Astrocyte of the spinal cord (primary cell): ENCODE results near the gene OR5K1.

Experiments
- DNase-seq: peaks from one replicate; pipeline ENCODE4 v3.0.0; 2011; ENCODE audit warnings: low read depth, low spot score
- H3K4me3 ChIP-seq: 2 replicates; pipeline ENCODE4 v1.5.1; 2011; ENCODE audit warnings: low read depth, mild to moderate bottlenecking, low read length, moderate library complexity
- in situ Hi-C: cut with HindIII; loops from 2 replicates; pipeline ENCODE4 v1.10.0; 2017; ENCODE audit warnings: low sequenced_read_pairs
- TF ChIP-seq, protein P1 (sequence below): IDR thresholded peaks from 2 replicates; pipeline ENCODE4 v1.5.1; 2012; ENCODE audit warnings: low read depth, mild to moderate bottlenecking, low read length, inconsistent platforms

Gene OR5K1

DNA sequence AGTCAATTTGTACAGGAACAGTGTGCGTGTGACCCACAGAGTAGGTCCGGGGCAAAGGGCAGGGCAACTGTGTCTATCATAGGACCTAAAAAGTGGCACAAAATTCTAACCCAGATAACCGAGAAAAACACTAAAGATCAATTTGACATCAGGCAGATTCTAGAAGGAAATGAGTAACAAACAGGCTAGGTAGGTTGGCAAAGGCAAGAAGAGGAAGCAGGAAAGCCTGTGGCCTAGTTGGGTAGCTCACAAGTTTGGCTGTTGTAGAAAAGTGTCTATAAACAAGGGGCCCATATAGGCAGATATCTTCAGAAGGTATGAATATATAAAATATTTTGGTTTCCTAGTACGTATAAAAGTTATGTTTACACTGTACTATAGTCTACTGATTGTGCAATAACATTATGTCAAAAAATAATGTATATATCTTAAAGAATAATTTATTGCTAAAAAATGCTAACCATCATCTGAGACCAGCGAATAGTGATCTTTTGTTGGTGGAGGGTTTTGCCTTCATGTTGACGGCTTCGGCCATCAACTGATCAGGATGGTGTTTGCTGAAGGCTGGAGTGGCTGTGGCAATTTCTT, 13.3 kb upstream of the OR5K1 start:
- in situ Hi-C loops, result no loop called here
- no peak overlapping the region for H3K4me3 ChIP-seq
- TF ChIP-seq, protein P1, sequence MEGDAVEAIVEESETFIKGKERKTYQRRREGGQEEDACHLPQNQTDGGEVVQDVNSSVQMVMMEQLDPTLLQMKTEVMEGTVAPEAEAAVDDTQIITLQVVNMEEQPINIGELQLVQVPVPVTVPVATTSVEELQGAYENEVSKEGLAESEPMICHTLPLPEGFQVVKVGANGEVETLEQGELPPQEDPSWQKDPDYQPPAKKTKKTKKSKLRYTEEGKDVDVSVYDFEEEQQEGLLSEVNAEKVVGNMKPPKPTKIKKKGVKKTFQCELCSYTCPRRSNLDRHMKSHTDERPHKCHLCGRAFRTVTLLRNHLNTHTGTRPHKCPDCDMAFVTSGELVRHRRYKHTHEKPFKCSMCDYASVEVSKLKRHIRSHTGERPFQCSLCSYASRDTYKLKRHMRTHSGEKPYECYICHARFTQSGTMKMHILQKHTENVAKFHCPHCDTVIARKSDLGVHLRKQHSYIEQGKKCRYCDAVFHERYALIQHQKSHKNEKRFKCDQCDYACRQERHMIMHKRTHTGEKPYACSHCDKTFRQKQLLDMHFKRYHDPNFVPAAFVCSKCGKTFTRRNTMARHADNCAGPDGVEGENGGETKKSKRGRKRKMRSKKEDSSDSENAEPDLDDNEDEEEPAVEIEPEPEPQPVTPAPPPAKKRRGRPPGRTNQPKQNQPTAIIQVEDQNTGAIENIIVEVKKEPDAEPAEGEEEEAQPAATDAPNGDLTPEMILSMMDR, result no peak
- DNase-seq, result no peak

DNA sequence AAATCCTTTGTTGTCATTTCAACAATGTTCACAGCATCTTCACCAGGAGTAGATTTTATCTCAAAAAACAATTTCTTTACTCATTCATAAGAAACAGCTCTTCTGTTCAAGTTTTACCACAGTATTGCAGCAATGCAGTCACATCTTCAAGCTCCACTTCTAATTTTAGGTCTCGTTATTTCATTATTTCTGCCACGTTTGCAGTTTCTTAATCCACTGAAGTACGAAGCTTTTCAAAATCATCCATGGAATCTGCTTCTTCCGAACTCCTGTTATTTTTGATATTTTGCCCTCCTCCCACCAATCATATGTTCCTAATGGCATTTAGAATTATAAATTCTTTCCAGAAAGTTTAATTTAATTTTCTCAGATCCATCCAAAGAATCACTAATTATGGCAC, 12.6 kb upstream of the OR5K1 start:
- no peak overlapping the region for H3K4me3 ChIP-seq
- TF ChIP-seq, protein P1, result no peak
- no peak for DNase-seq
- in situ Hi-C loops, result no loop called here

DNA sequence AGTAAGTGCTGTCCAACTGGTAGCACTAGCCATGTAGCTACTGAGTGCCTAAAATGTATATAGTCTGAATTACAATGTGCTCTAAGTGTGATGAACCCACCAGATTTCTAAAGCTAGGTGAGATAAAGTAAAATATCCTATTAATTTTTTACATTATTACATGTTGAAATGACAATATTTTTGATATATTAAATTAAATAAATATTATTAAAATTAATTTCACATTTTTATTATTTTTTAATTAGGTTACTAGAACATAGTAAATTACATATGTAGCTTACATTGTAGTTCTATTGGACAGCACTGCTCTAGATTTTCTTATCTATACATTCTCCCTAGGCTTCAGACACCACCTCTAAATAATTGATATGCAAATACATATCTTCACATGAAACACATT, 9.2 kb upstream of the OR5K1 start:
- in situ Hi-C loops, result no loop called here
- H3K4me3 ChIP-seq, result no peak overlapping the region
- no peak for DNase-seq
- TF ChIP-seq, protein P1, result no peak

DNA sequence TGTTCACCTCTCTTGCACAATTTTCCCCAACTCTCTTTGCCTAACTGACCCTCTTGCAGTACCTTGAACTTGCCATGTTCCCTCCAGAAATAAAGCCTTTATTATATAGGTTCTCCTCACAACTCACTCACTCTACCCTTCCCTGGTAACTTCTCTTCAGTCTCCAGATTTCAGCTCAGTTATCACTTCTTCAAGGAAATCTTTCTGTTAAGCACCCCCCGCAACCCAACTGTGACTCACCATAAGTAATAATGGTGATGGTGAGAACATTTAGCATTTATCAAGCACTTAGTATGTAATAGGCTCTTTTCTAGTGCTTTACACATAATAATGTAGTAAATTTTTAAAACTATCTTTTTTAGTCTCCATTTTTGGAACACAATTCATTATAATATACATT, 8.1 kb upstream of the OR5K1 start:
- TF ChIP-seq, protein P1, result no peak
- H3K4me3 ChIP-seq, result no peak overlapping the region
- in situ Hi-C loops, result no loop called here
- no peak for DNase-seq

DNA sequence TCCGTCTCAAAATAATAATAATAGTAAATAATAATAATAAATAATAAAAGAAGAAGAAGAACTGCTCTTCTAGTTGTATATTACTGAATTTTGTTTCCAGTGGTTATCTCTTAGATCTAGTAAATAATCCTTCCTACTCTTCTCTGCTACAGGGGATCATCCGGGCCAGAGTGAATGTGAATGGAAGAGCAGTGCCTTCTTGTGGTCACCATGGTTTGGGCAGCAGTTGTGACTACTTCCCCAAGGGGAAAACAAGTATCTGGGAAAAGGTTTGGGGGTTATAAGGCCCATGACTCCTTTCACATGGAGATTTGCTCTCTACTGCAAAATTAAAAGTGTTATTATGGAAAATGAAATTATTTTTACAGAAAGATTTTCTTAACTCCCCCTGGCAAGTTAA, 5.5 kb upstream of the OR5K1 start:
- TF ChIP-seq, protein P1, result no peak
- DNase-seq, result no peak
- in situ Hi-C loops, result no loop called here
- H3K4me3 ChIP-seq, result no peak overlapping the region

DNA sequence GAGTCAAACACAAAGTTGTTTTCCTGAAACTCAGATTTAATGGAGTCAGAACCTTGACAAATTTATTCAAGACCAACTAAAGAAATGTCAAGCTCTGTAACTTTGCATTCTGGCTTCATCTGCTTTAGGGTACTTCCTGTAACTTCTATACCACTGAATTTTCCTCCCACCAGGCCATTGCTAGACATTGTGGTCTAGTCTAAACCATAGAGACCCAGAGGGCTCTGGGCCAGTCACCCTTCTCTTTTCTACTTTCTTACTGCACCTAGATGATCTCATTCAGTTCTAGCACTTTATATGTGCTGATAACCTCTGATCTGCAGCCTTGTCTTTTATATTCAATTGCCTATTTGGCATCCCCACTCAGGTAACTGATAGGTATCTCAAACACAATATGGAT, 2.8 kb upstream of the OR5K1 start:
- no peak overlapping the region for H3K4me3 ChIP-seq
- in situ Hi-C loops, result no loop called here
- TF ChIP-seq, protein P1, result no peak
- DNase-seq, result no peak
